Panc1 (cell line): ENCODE measurements around the gene C21orf91. TPM values are rescaled to one million over a fixed set of nuclear protein-coding genes. Genes with fewer than 3 reads are reported as not detected.

ENCODE experiments used
- ATAC-seq: fragments of 200-7000 bp; cut with Tn5 transposase; 2 replicates; pipeline ENCODE4 v1.9.1; 2020; ENCODE audit warnings: mild to moderate bottlenecking, moderate library complexity
- BruUV-seq: library from RNA; stranded (reverse); fragments of 400-500 nt; replicated peaks from 2 replicates; lab custom pipeline; 2021; lab: Mats Ljungman, UMichigan
- CTCF ChIA-PET: fragments of 300-600 bp; sonication (Branson Sonifier 250); formaldehyde crosslinking; loops from one replicate; lab custom pipeline; 2022; ENCODE audit warnings: antibody characterized with exemption; lab: Charles Lee
- POLR2A ChIA-PET: fragments of 300-600 bp; sonication (Branson Sonifier 250); formaldehyde crosslinking; loops from one replicate; lab custom pipeline; 2022; ENCODE audit warnings: antibody characterized with exemption; lab: Charles Lee
- DNase-seq: peaks from one replicate; pipeline ENCODE4 v3.0.0-alpha.2; 2010; ENCODE audit warnings: low read depth, low spot score
- H3K27ac ChIP-seq: 2 replicates; pipeline ENCODE4 v1.5.1; 2011; ENCODE audit warnings: mild to moderate bottlenecking, low read length, inconsistent platforms
- H3K27me3 ChIP-seq: fragments of 200-500 bp; sonication (Bioruptor generic); 2 replicates; pipeline ENCODE4 v1.6.0; 2014; ENCODE audit warnings: low read length, inconsistent platforms; ENCODE audit not compliant: control insufficient read depth, insufficient read depth
- H3K36me3 ChIP-seq: fragments of 200-500 bp; sonication (Bioruptor generic); 2 replicates; pipeline ENCODE4 v1.5.1; 2014; ENCODE audit warnings: inconsistent platforms, mild to moderate bottlenecking, low read length, moderate library complexity; ENCODE audit not compliant: control insufficient read depth, insufficient read depth
- H3K4me1 ChIP-seq: 2 replicates; pipeline ENCODE4 v1.5.1; 2011; ENCODE audit warnings: inconsistent platforms, mild to moderate bottlenecking, low read length, moderate library complexity; ENCODE audit not compliant: control insufficient read depth, insufficient read depth
- H3K4me3 ChIP-seq, 2 experiments: 2 replicates each; pipeline ENCODE4 v1.5.1; 2011 to 2012; ENCODE audit warnings: low read depth in 2 of 2, low read length in 2 of 2, mild to moderate bottlenecking in 2 of 2, inconsistent platforms in 1 of 2, moderate library complexity in 1 of 2
- H3K9me3 ChIP-seq: fragments of 200-500 bp; sonication (Bioruptor generic); 2 replicates; pipeline ENCODE4 v1.5.1; 2014; ENCODE audit warnings: low read depth, mild to moderate bottlenecking, inconsistent platforms, low read length, moderate library complexity; ENCODE audit not compliant: control insufficient read depth, insufficient read depth
- CTCF ChIP-seq: fragments of 450-650 bp; IDR thresholded peaks from 2 replicates; pipeline ENCODE4 v1.5.1; 2017; ENCODE audit warnings: mild to moderate bottlenecking
- POLR2AphosphoS5 ChIP-seq: IDR thresholded peaks from 2 replicates; pipeline ENCODE4 v1.6.1; 2012; ENCODE audit warnings: mild to moderate bottlenecking, low read depth, low read length, moderate library complexity
- REST ChIP-seq, 2 experiments: IDR thresholded peaks; 2 replicates each; pipeline ENCODE4 v1.6.1; 2011 to 2012; ENCODE audit warnings: low read depth in 2 of 2, control low read depth in 1 of 2, low read length in 1 of 2, mild to moderate bottlenecking in 1 of 2, moderate library complexity in 1 of 2; ENCODE audit not compliant: insufficient read depth in 1 of 2
- SIN3A ChIP-seq: IDR thresholded peaks from 2 replicates; pipeline ENCODE4 v1.6.1; 2012; ENCODE audit warnings: low read depth, mild to moderate bottlenecking, low read length, moderate library complexity, borderline replicate concordance; ENCODE audit not compliant: insufficient read depth
- TCF7L2 ChIP-seq: IDR thresholded peaks from 2 replicates; pipeline ENCODE4 v1.6.1; 2011; ENCODE audit warnings: mild to moderate bottlenecking, low read depth, low read length, inconsistent platforms
- in situ Hi-C: cut with HindIII; loops from 2 replicates; pipeline ENCODE4 v1.10.0; 2016; ENCODE audit warnings: low sequenced_read_pairs, low pct_unique_long_range_greater_than_20kb
- intact Hi-C: fragments of 100-400 bp; cut with micrococcal nuclease; formaldehyde crosslinking; loops from one replicate; pipeline ENCODE4 v1.10.0; 2022; ENCODE audit not compliant: unreplicated experiment
- total RNA-seq: library from RNA; stranded (reverse); gene quantifications from one replicate; pipeline ENCODE4 v1.2.1, GENCODE V29; 2021; ENCODE audit not compliant: unreplicated experiment

The C21orf91 gene
- total RNA-seq, 1 experiment from 2014 or later: 13.3 TPM

GRCh38 chr21:17789069-17789468 lies 30.1 kb downstream of the C21orf91 start:
- intact Hi-C loops (no loop called here), in situ Hi-C loops (no loop called here)
- Histone ChIP-seq H3K9me3 (no peaks in the 10 kb centered on the region), H3K4me3 (no peak overlapping the region), H3K27me3 (no peaks in the 10 kb centered on the region), H3K27ac (no peak overlapping the region), H3K36me3 (no peaks in the 10 kb centered on the region; the same call in 1 of the 2 replicates), H3K4me1 (no peaks in the 10 kb centered on the region)
- TF ChIP-seq TCF7L2 (no peak), POLR2AphosphoS5 (no peak), SIN3A (no peak), REST (IDR thresholded peaks at IDR 0.05; ENCODE audit: insufficient read depth in 1 of 2, low read depth in 2 of 2, low read length in 1 of 2) (no peak), CTCF (no peak)
- DNase-seq (no peak), ATAC-seq (no peak)
- no TSS peak for BruUV-seq
- CTCF ChIA-PET: no interaction called here
- POLR2A ChIA-PET: no interaction called here

- Histone ChIP-seq H3K4me1 (no peaks in the 10 kb centered on the region), H3K27me3 (no peaks in the 10 kb centered on the region), H3K4me3 (no peak overlapping the region), H3K9me3 (no peaks in the 10 kb centered on the region), H3K27ac (no peak overlapping the region), H3K36me3 (no peaks in the 10 kb centered on the region)
- no peak for ATAC-seq
- TF ChIP-seq SIN3A (no peak), CTCF (no peak), TCF7L2 (no peak), POLR2AphosphoS5 (no peak), REST (IDR thresholded peaks at IDR 0.05; ENCODE audit: insufficient read depth in 1 of 2, low read depth in 2 of 2, low read length in 1 of 2) (no peak)
- no TSS peak for BruUV-seq
- DNase-seq: no peak
- CTCF ChIA-PET: no interaction called here
- POLR2A ChIA-PET: no interaction called here
- in situ Hi-C loops (no loop called here), intact Hi-C loops (no loop called here)
These were observed 32.3 kb downstream of the C21orf91 start for GRCh38 chr21:17786851-17787181.
